Breast epithelium (tissue), 3 donors: Measurements from ENCODE around the gene CYP2E1.
"Not testable (repeated sequence)": the region's sequence is repeated elsewhere in the genome, so short reads cannot be mapped to it uniquely, and the experiment has no call there.

Source experiments
- CTCF ChIP-seq, 3 donors: fragments of 450-650 bp; IDR thresholded peaks; one replicate each; pipeline ENCODE4 v1.5.1; 2016 to 2017; ENCODE audit warnings: antibody characterized with exemption in 3 of 3, mild to moderate bottlenecking in 3 of 3, moderate library complexity in 3 of 3
- POLR2A ChIP-seq: fragments of 450-650 bp; IDR thresholded peaks from one replicate; pipeline ENCODE4 v1.6.1; 2016; ENCODE audit warnings: antibody characterized with exemption, mild to moderate bottlenecking, moderate library complexity

GRCh38 chr10:133497363-133497762, 29.8 kb upstream of the CYP2E1 start:
- TF ChIP-seq CTCF (IDR thresholded peaks at IDR 0.05); POLR2A: not testable (repeated sequence)
